ENCODE measurements around the gene SEMA3E. TPM values are rescaled to one million over a fixed set of nuclear protein-coding genes. Genes with fewer than 3 reads are reported as not detected.

SEMA3E gene
- total and polyA plus RNA-seq, 10 of the 15 experiments (the other 5 are each of a cell fraction or from before 2014, with no cell fraction given): 0.08 to 2.0 (median 0.82) TPM

- no peak for TF ChIP-seq ZBTB40 (IDR thresholded peaks at IDR 0.05; ENCODE audit: borderline replicate concordance)
Observed at GRCh38 chr7:83613232-83613631, 35.7 kb downstream of the SEMA3E start (continued).

GRCh38 chr7:83611776-83612175, 37.2 kb downstream of the SEMA3E start:
- WGBS (ENCODE audit: insufficient coverage, insufficient replicate concordance, low lambda C conversion rate, missing lambda C conversion rate): 0% methylated on average over 1 of the region's 1 CpG
- no peak overlapping the region for H3K27ac ChIP-seq (ENCODE audit: control insufficient read depth, insufficient read depth)
- H3K9ac ChIP-seq (ENCODE audit: control insufficient read depth, insufficient read depth, low read length): no peak overlapping the region
- no TSS peak for BruUV-seq (replicated peaks)
- H3K36me3 ChIP-seq (ENCODE audit: control insufficient read depth in 2 of 2, insufficient read depth in 2 of 2, low read length in 1 of 2): no peaks in the 10 kb centered on the region
- ChIA-PET SMC1A (ENCODE audit: uncharacterized antibody, unreplicated experiment) (interaction anchor here (0.9 to 1.3 kb wide), 2 partner anchors 9 to 162 kb away, joined by 4 to 5 read pairs; no protein-coding TSS in a partner anchor), CTCF (no interaction called here), POLR2A (no interaction called here), RAD21 (ENCODE audit: unreplicated experiment) (no interaction called here)
- ATAC-seq (no peak), FAIRE-seq (no peak), DNase-seq (ENCODE audit: low read depth, low spot score) (no peak)
- H3K4me1 ChIP-seq (ENCODE audit: control insufficient read depth, insufficient read depth, low read length): no peaks in the 10 kb centered on the region
- H3K9me3 ChIP-seq (replicated peaks; ENCODE audit: control insufficient read depth, insufficient read depth, low read length): no peaks in the 10 kb centered on the region
- H3K4me3 ChIP-seq: no peak overlapping the region
- intact Hi-C loops (cut with micrococcal nuclease; ENCODE audit: unreplicated experiment) (no loop called here), in situ Hi-C loops (cut with MboI) (no loop called here)
- H4K20me1 ChIP-seq (ENCODE audit: control insufficient read depth, insufficient read depth): no peaks in the 10 kb centered on the region
- H3K27me3 ChIP-seq (replicated peaks in 1 of 2; ENCODE audit: control insufficient read depth in 2 of 2, insufficient read depth in 2 of 2, low read length in 1 of 2): no peaks in the 10 kb centered on the region
- no peak overlapping the region for H2AFZ ChIP-seq (ENCODE audit: control insufficient read depth, low read depth, low read length)
- no peaks in the 10 kb centered on the region for H3K79me2 ChIP-seq (ENCODE audit: control insufficient read depth, insufficient read depth, low read length)
- no peak overlapping the region for H3K4me2 ChIP-seq (ENCODE audit: control insufficient read depth, insufficient read depth)
- TF ChIP-seq NR2C1 (IDR thresholded peaks at IDR 0.05) (no peak), JUNB (IDR thresholded peaks at IDR 0.05) (no peak), ZBTB4 (CRISPR knock-in tag; IDR thresholded peaks at IDR 0.05) (no peak), NRF1 (conservative IDR thresholded peaks at IDR 0.05; ENCODE audit: low read depth, low read length) (no peak), CTCF (IDR thresholded peaks at IDR 0.05 in 2 of 3, conservative IDR thresholded peaks at IDR 0.05 in 1 of 3; ENCODE audit: control insufficient read depth in 2 of 3, extremely low read depth in 1 of 3, insufficient read depth in 1 of 3, low read depth in 3 of 3, low read length in 3 of 3) (no peak), MXI1 (IDR thresholded peaks at IDR 0.05; ENCODE audit: low read depth, low read length) (no peak), ZNF592 (IDR thresholded peaks at IDR 0.05) (no peak)

Measured in GM12878 (cell line).